SK-N-SH treated with all-trans-retinoic acid at 6 μM for 48 hours (cell line): ENCODE data around the gene ANKUB1.

Source experiments
- ATAC-seq: fragments of 200-7000 bp; cut with Tn5 transposase; 3 replicates; pipeline ENCODE4 v1.9.1; 2020; ENCODE audit warnings: mild to moderate bottlenecking, moderate library complexity
- BACH2 ChIP-seq: fragments of 250-450 bp; sonication (Bioruptor Pico); IDR thresholded peaks from 2 replicates; pipeline ENCODE4 v1.9.0; 2021; ENCODE audit warnings: mild to moderate bottlenecking, borderline replicate concordance
- CREB5 ChIP-seq: fragments of 250-450 bp; sonication (Bioruptor Pico); IDR thresholded peaks from 2 replicates; pipeline ENCODE4 v1.5.1; 2020; ENCODE audit warnings: low read depth, mild to moderate bottlenecking, moderate library complexity
- CSDC2 ChIP-seq: fragments of 250-450 bp; sonication (Bioruptor Pico); IDR thresholded peaks from 2 replicates; pipeline ENCODE4 v1.5.0; 2020; ENCODE audit warnings: mild to moderate bottlenecking, moderate library complexity
- ESRRG ChIP-seq: fragments of 250-450 bp; sonication (Bioruptor Pico); IDR thresholded peaks from 2 replicates; pipeline ENCODE4 v1.6.1; 2021; ENCODE audit warnings: mild to moderate bottlenecking
- GLIS3 ChIP-seq: fragments of 250-450 bp; sonication (Bioruptor Pico); IDR thresholded peaks from 2 replicates; pipeline ENCODE4 v1.5.0; 2020; ENCODE audit warnings: mild to moderate bottlenecking, moderate library complexity
- ISL1 ChIP-seq: fragments of 250-450 bp; sonication (Bioruptor Pico); IDR thresholded peaks from 2 replicates; pipeline ENCODE4 v2.1.2; 2022; ENCODE audit warnings: mild to moderate bottlenecking, moderate library complexity
- OSR1 ChIP-seq: fragments of 250-450 bp; sonication (Bioruptor Pico); IDR thresholded peaks from 2 replicates; pipeline ENCODE4 v1.8.0; 2022; ENCODE audit warnings: moderate library complexity, mild to moderate bottlenecking, inconsistent platforms
- PATZ1 ChIP-seq: fragments of 250-450 bp; sonication (Bioruptor Pico); IDR thresholded peaks from 2 replicates; pipeline ENCODE4 v1.8.0; 2020; ENCODE audit warnings: mild to moderate bottlenecking, moderate library complexity, borderline replicate concordance
- POU6F1 ChIP-seq: fragments of 250-450 bp; sonication (Bioruptor Pico); IDR thresholded peaks from 2 replicates; pipeline ENCODE4 v1.8.0; 2021; ENCODE audit warnings: low read depth, mild to moderate bottlenecking, moderate library complexity, borderline replicate concordance
- PPARA ChIP-seq: fragments of 250-450 bp; sonication (Bioruptor Pico); IDR thresholded peaks from 2 replicates; pipeline ENCODE4 v1.5.0; 2020; ENCODE audit warnings: mild to moderate bottlenecking, borderline replicate concordance
- RARB ChIP-seq: fragments of 250-450 bp; sonication (Bioruptor Pico); IDR thresholded peaks from 2 replicates; pipeline ENCODE4 v1.8.0; 2021; ENCODE audit warnings: mild to moderate bottlenecking, moderate library complexity
- SNAI2 ChIP-seq: fragments of 250-450 bp; sonication (Bioruptor Pico); IDR thresholded peaks from 2 replicates; pipeline ENCODE4 v1.5.0; 2020; ENCODE audit warnings: mild to moderate bottlenecking, moderate library complexity
- TCF4 ChIP-seq: fragments of 250-450 bp; sonication (Bioruptor Pico); IDR thresholded peaks from 2 replicates; pipeline ENCODE4 v1.8.0; 2021; ENCODE audit warnings: mild to moderate bottlenecking, moderate library complexity, borderline replicate concordance
- ZC3H10 ChIP-seq: fragments of 250-450 bp; sonication (Bioruptor Pico); IDR thresholded peaks from 2 replicates; pipeline ENCODE4 v1.5.1; 2021; ENCODE audit warnings: mild to moderate bottlenecking, moderate library complexity
- ZFP3 ChIP-seq: fragments of 250-450 bp; sonication (Bioruptor Pico); IDR thresholded peaks from 2 replicates; pipeline ENCODE4 v1.5.0; 2020; ENCODE audit warnings: mild to moderate bottlenecking, moderate library complexity
- ZFP30 ChIP-seq: fragments of 450-650 bp; formaldehyde crosslinking; IDR thresholded peaks from 2 replicates; pipeline ENCODE4 v1.5.0; 2022; ENCODE audit warnings: mild to moderate bottlenecking, moderate library complexity
- ZNF565 ChIP-seq: fragments of 450-650 bp; formaldehyde crosslinking; conservative IDR thresholded peaks from 2 replicates; pipeline ENCODE4 v1.5.0; 2020; ENCODE audit warnings: low read depth, mild to moderate bottlenecking, moderate library complexity
- ZNF70 ChIP-seq: fragments of 450-650 bp; formaldehyde crosslinking; IDR thresholded peaks from 2 replicates; pipeline ENCODE4 v1.5.0; 2020; ENCODE audit warnings: mild to moderate bottlenecking, moderate library complexity
- ZNF8 ChIP-seq: fragments of 450-650 bp; formaldehyde crosslinking; IDR thresholded peaks from 2 replicates; pipeline ENCODE4 v1.5.0; 2020; ENCODE audit warnings: mild to moderate bottlenecking, moderate library complexity
- TF ChIP-seq, protein P1 (sequence below): fragments of 250-450 bp; sonication (Bioruptor Pico); IDR thresholded peaks from 2 replicates; pipeline ENCODE4 v1.5.0; 2020; ENCODE audit warnings: mild to moderate bottlenecking, moderate library complexity

Gene ANKUB1

GRCh38 chr3:149810846-149811245 is 18.5 kb upstream of the ANKUB1 start:
- no peak for ATAC-seq
- TF ChIP-seq CSDC2 (CRISPR knock-in tag) (no peak), BACH2 (CRISPR knock-in tag) (no peak), ZNF565 (CRISPR knock-in tag) (no peak), POU6F1 (CRISPR knock-in tag) (no peak), OSR1 (CRISPR knock-in tag) (no peak), PPARA (no peak), GLIS3 (CRISPR knock-in tag) (no peak), ZFP30 (CRISPR knock-in tag) (no peak), ZNF70 (no peak), CREB5 (CRISPR knock-in tag) (no peak), RARB (CRISPR knock-in tag) (no peak), TCF4 (CRISPR knock-in tag) (no peak), ZFP3 (CRISPR knock-in tag) (no peak), ESRRG (CRISPR knock-in tag) (no peak), ZC3H10 (CRISPR knock-in tag) (no peak), PATZ1 (CRISPR knock-in tag) (no peak), ZNF8 (CRISPR knock-in tag) (no peak)
- TF ChIP-seq, protein P1, sequence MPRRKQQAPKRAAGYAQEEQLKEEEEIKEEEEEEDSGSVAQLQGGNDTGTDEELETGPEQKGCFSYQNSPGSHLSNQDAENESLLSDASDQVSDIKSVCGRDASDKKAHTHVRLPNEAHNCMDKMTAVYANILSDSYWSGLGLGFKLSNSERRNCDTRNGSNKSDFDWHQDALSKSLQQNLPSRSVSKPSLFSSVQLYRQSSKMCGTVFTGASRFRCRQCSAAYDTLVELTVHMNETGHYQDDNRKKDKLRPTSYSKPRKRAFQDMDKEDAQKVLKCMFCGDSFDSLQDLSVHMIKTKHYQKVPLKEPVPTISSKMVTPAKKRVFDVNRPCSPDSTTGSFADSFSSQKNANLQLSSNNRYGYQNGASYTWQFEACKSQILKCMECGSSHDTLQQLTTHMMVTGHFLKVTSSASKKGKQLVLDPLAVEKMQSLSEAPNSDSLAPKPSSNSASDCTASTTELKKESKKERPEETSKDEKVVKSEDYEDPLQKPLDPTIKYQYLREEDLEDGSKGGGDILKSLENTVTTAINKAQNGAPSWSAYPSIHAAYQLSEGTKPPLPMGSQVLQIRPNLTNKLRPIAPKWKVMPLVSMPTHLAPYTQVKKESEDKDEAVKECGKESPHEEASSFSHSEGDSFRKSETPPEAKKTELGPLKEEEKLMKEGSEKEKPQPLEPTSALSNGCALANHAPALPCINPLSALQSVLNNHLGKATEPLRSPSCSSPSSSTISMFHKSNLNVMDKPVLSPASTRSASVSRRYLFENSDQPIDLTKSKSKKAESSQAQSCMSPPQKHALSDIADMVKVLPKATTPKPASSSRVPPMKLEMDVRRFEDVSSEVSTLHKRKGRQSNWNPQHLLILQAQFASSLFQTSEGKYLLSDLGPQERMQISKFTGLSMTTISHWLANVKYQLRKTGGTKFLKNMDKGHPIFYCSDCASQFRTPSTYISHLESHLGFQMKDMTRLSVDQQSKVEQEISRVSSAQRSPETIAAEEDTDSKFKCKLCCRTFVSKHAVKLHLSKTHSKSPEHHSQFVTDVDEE (CRISPR knock-in tag), result no peak

GRCh38 chr3:149809699-149810098 is 17.3 kb upstream of the ANKUB1 start:
- no peak for ATAC-seq
- TF ChIP-seq PPARA, result no peak
- no peak for TF ChIP-seq ZC3H10 (CRISPR knock-in tag)
- TF ChIP-seq ZFP3 (CRISPR knock-in tag), result no peak
- TF ChIP-seq SNAI2 (CRISPR knock-in tag), result no peak
- TF ChIP-seq ISL1 (CRISPR knock-in tag), result no peak
- TF ChIP-seq CSDC2 (CRISPR knock-in tag), result no peak
- TF ChIP-seq ZFP30 (CRISPR knock-in tag), result no peak
- TF ChIP-seq PATZ1 (CRISPR knock-in tag), result no peak
- TF ChIP-seq GLIS3 (CRISPR knock-in tag), result no peak
- no peak for TF ChIP-seq ZNF565 (CRISPR knock-in tag)

DNA sequence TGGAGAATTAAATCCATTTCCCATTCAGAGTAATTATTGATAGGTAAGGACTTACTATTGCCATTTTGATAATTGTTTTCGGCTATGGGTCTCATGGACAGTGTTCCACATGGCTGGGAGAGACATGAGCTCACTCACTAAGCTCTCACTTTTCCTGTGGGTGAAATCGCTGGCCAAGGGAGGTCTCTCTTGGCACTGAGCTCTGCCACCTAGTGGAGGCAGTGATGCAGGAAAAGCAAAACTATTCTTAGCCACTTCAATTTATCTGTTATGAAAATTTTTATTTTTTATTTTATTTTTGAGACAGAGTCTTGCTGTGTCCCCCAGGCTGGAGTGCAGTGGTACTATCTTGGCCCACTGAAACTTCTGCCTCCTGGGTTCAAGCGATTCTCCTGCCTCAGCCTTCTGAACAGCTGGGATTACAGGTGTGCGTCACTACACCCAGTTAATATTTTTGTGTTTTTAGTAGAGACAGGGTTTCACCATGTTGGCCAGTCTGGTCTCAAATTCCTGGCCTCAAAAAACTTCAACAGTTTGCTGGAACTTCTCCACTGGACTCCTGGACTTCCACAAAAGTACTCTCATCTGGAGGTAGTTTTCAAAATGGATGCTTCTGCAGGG is 16.0 kb upstream of the ANKUB1 start:
- ATAC-seq, result peak; percentile 49
- no peak for TF ChIP-seq RARB (CRISPR knock-in tag)
